ENCODE data around the gene CTSD. TPM values are rescaled to one million over a fixed set of nuclear protein-coding genes. Genes with fewer than 3 reads are reported as not detected.

CTSD gene
- total and polyA plus RNA-seq, 2 of the 8 experiments (the other 6 are each of a cell fraction or from before 2014, with no cell fraction given): 169 to 173 TPM

- peaks cover 0 to 5% (median 0%) of the 10 kb centered on the region in 4 experiments; a peak in 1 of 7 replicates for H3K4me1 ChIP-seq (replicated peaks in 1 of 4; ENCODE audit: control insufficient read depth in 3 of 4, insufficient read depth in 4 of 4, low read length in 3 of 4)
- no peaks in the 10 kb centered on the region for H3K79me1 ChIP-seq (ENCODE audit: low read depth, low read length)
- DNase-seq (ENCODE audit: low read depth in 1 of 2, low spot score in 2 of 2) (no peak), FAIRE-seq (no peak)
- H2BK15ac ChIP-seq (ENCODE audit: low read length): no peak overlapping the region
- H4K8ac ChIP-seq (ENCODE audit: extremely low read depth, insufficient read depth, low read length): no peak overlapping the region
- H2BK12ac ChIP-seq (ENCODE audit: low read depth, low read length): no peak overlapping the region
- CTCF ChIA-PET (ENCODE audit: partially characterized antibody): interaction anchor here (0.7 to 1.6 kb wide), 10 partner anchors 9 to 118 kb away, joined by 3 to 6 read pairs (median 3); no protein-coding TSS in a partner anchor
- H2AFZ ChIP-seq (ENCODE audit: low read length): no peak overlapping the region
- no peaks in the 10 kb centered on the region; a peak in 1 of 4 replicates for H3K79me2 ChIP-seq (ENCODE audit: control insufficient read depth in 1 of 2, insufficient read depth in 2 of 2, low read length in 2 of 2)
- no peak overlapping the region for H3K56ac ChIP-seq (replicated peaks; ENCODE audit: insufficient read length, low read depth, low read length)
- no peak overlapping the region for H3K4me3 ChIP-seq (ENCODE audit: extremely low read depth in 1 of 4, insufficient read depth in 2 of 4, low read depth in 3 of 4, low read length in 4 of 4)
- H3K4me2 ChIP-seq (ENCODE audit: insufficient read depth in 1 of 2, low read depth in 2 of 2, low read length in 2 of 2): no peak overlapping the region
- no peak overlapping the region for H2BK120ac ChIP-seq (replicated peaks; ENCODE audit: low read depth, low read length)
- no peak overlapping the region for H3K4ac ChIP-seq (replicated peaks; ENCODE audit: insufficient read length, low read depth, low read length)
- H3K23ac ChIP-seq (ENCODE audit: insufficient read length): no peak overlapping the region
- H3K27ac ChIP-seq (ENCODE audit: low read depth, low read length): no peak overlapping the region
- no peak overlapping the region for H4K91ac ChIP-seq (replicated peaks; ENCODE audit: insufficient read length, low read length)
- no peak overlapping the region for H3K18ac ChIP-seq (ENCODE audit: extremely low read depth, low read length)
- H3K23me2 ChIP-seq (ENCODE audit: low read depth, low read length): no peaks in the 10 kb centered on the region
- 93% methylated on average over 29 of the region's 41 CpGs; no CpG with 5 or more reads in 1 of the 2 experiments for WGBS, 2 experiments (ENCODE audit: extremely low coverage in 1 of 2, insufficient coverage in 1 of 2, insufficient read length in 1 of 2, insufficient replicate concordance in 2 of 2, low coverage in 1 of 2, low lambda C conversion rate in 2 of 2, missing lambda C conversion rate in 1 of 2)
- POLR2A ChIA-PET (ENCODE audit: partially characterized antibody): interaction anchor here (1.2 to 2.5 kb wide), 3 partner anchors 7 to 14 kb away, joined by 3 to 8 read pairs (median 4); no protein-coding TSS in a partner anchor
- no peak overlapping the region for H3K9ac ChIP-seq (replicated peaks in 1 of 4; ENCODE audit: extremely low read depth in 1 of 4, low read depth in 3 of 4, low read length in 3 of 4)
- peaks cover 0 to 33% (median 6%) of the 10 kb centered on the region in 4 experiments; a peak in 5 of 8 replicates for H3K36me3 ChIP-seq (ENCODE audit: control insufficient read depth in 2 of 4, insufficient read depth in 4 of 4, low read length in 3 of 4)
- H2AK5ac ChIP-seq (ENCODE audit: low read depth, low read length): no peak overlapping the region
- H3K27me3 ChIP-seq (replicated peaks in 1 of 4; ENCODE audit: control insufficient read depth in 3 of 4, extremely low read depth in 1 of 4, insufficient read depth in 3 of 4, low read length in 3 of 4): no peaks in the 10 kb centered on the region
- H2BK5ac ChIP-seq (ENCODE audit: low read depth, low read length): no peak overlapping the region; the same call in 1 of the 2 replicates
- no peak overlapping the region for H4K5ac ChIP-seq (ENCODE audit: insufficient read length, low read depth, low read length)
- H4K20me1 ChIP-seq (replicated peaks in 1 of 2; ENCODE audit: control insufficient read depth in 1 of 2, insufficient read depth in 2 of 2, low read length in 2 of 2): peaks cover 4 to 14% of the 10 kb centered on the region in 2 experiments
- no peaks in the 10 kb centered on the region for H3K9me3 ChIP-seq (ENCODE audit: insufficient read depth in 2 of 2, low read depth in 1 of 2, low read length in 1 of 2)
- no peak overlapping the region for H3K14ac ChIP-seq (ENCODE audit: insufficient read length)
- H2BK20ac ChIP-seq (ENCODE audit: low read length): no peak overlapping the region
- TF ChIP-seq FOSL1 (IDR thresholded peaks at IDR 0.05; ENCODE audit: insufficient read depth, low read depth, low read length) (no peak), BCL11A (IDR thresholded peaks at IDR 0.05; ENCODE audit: low read depth in 2 of 2, low read length in 2 of 2) (no peak), CTCF (IDR thresholded peaks at IDR 0.05; ENCODE audit: control extremely low read depth in 1 of 3, insufficient read depth in 1 of 3, low read depth in 1 of 3, low read length in 3 of 3) (no peak), SIRT6 (IDR thresholded peaks at IDR 0.05; ENCODE audit: low read length) (no peak), SAP30 (IDR thresholded peaks at IDR 0.05; ENCODE audit: insufficient read depth, insufficient replicate concordance, low read length) (no peak), TAF7 (optimal IDR thresholded peaks at IDR 0.05; ENCODE audit: borderline replicate concordance, low read depth, low read length) (no peak), POLR2AphosphoS5 (IDR thresholded peaks at IDR 0.05; ENCODE audit: low read depth, low read length) (no peak), HDAC6 (IDR thresholded peaks at IDR 0.05; ENCODE audit: low read depth, low read length) (no peak)
Observed at GRCh38 chr11:1756791-1757771, 6.6 kb downstream of the CTSD start.
